Astrocyte (in vitro differentiated cells and primary cell): ENCODE results near the gene GLB1L2. TPM values are rescaled to one million over a fixed set of nuclear protein-coding genes. Genes with fewer than 3 reads are reported as not detected.

Experiments
- DNase-seq: peaks from one replicate; pipeline ENCODE4 v3.0.0-alpha.2; 2010; ENCODE audit warnings: low read depth
- FAIRE-seq: peaks from 2 replicates; lab custom pipeline; 2011; peaks lifted over from hg19 to GRCh38; lab: Jason Lieb, UNC
- H2AFZ ChIP-seq: 2 replicates; pipeline ENCODE4 v1.6.0; 2012; ENCODE audit warnings: low read depth, low read length, inconsistent platforms
- H3K27ac ChIP-seq: 2 replicates; pipeline ENCODE4 v1.5.1; 2011; ENCODE audit warnings: low read depth, low read length, inconsistent platforms
- H3K27me3 ChIP-seq: 2 replicates; pipeline ENCODE4 v1.6.0; 2011; ENCODE audit warnings: low read length, inconsistent platforms; ENCODE audit not compliant: insufficient read depth
- H3K36me3 ChIP-seq: 2 replicates; pipeline ENCODE4 v1.5.1; 2011; ENCODE audit warnings: low read length, inconsistent platforms; ENCODE audit not compliant: insufficient read depth
- H3K4me1 ChIP-seq: 2 replicates; pipeline ENCODE4 v1.5.1; 2011; ENCODE audit warnings: low read length, inconsistent platforms; ENCODE audit not compliant: insufficient read depth
- H3K4me2 ChIP-seq: 2 replicates; pipeline ENCODE4 v1.6.0; 2012; ENCODE audit warnings: low read length, inconsistent platforms
- H3K4me3 ChIP-seq: 2 replicates; pipeline ENCODE4 v1.5.1; 2011; ENCODE audit warnings: low read depth, mild to moderate bottlenecking, low read length, inconsistent platforms; ENCODE audit not compliant: insufficient read depth
- H3K79me2 ChIP-seq: 2 replicates; pipeline ENCODE4 v1.6.0; 2012; ENCODE audit warnings: mild to moderate bottlenecking, low read length, inconsistent platforms; ENCODE audit not compliant: insufficient read depth
- H3K9ac ChIP-seq: 2 replicates; pipeline ENCODE4 v1.6.0; 2012; ENCODE audit warnings: mild to moderate bottlenecking, low read length, inconsistent platforms
- H3K9me3 ChIP-seq: 2 replicates; pipeline ENCODE4 v1.5.1; 2012; ENCODE audit warnings: low read depth, mild to moderate bottlenecking, low read length, inconsistent platforms; ENCODE audit not compliant: insufficient read depth
- H4K20me1 ChIP-seq: 2 replicates; pipeline ENCODE4 v1.6.0; 2012; ENCODE audit warnings: low read length, inconsistent platforms; ENCODE audit not compliant: insufficient read depth
- H3K27ac Mint-ChIP-seq: one replicate; pipeline ENCODE4 v1.8.0; 2021; ENCODE audit warnings: mild to moderate bottlenecking, mixed read lengths; ENCODE audit not compliant: unreplicated experiment
- H3K27me3 Mint-ChIP-seq: one replicate; pipeline ENCODE4 v1.8.0; 2021; ENCODE audit warnings: low read depth, mixed read lengths; ENCODE audit not compliant: unreplicated experiment
- H3K36me3 Mint-ChIP-seq: one replicate; pipeline ENCODE4 v1.8.0; 2021; ENCODE audit warnings: low read depth, mixed read lengths; ENCODE audit not compliant: unreplicated experiment
- H3K4me1 Mint-ChIP-seq: one replicate; pipeline ENCODE4 v1.8.0; 2021; ENCODE audit warnings: low read depth, mixed read lengths; ENCODE audit not compliant: unreplicated experiment
- H3K4me3 Mint-ChIP-seq: one replicate; pipeline ENCODE4 v1.8.0; 2021; ENCODE audit warnings: mild to moderate bottlenecking, moderate library complexity, mixed read lengths; ENCODE audit not compliant: unreplicated experiment
- H3K9me3 Mint-ChIP-seq: one replicate; pipeline ENCODE4 v1.8.0; 2021; ENCODE audit warnings: mild to moderate bottlenecking, mixed read lengths; ENCODE audit not compliant: unreplicated experiment
- EZH2 ChIP-seq: IDR thresholded peaks from 2 replicates; pipeline ENCODE4 v1.6.1; 2012; ENCODE audit warnings: mild to moderate bottlenecking, low read length, inconsistent platforms; ENCODE audit not compliant: insufficient read depth
- total RNA-seq: library from RNA; stranded (reverse); gene quantifications from 2 replicates; pipeline ENCODE4 v1.2.1, GENCODE V29; 2021
- TF ChIP-seq, protein P1 (sequence below): IDR thresholded peaks from 2 replicates; pipeline ENCODE4 v1.5.1; 2011; ENCODE audit warnings: low read depth, mild to moderate bottlenecking, inconsistent platforms, low read length, moderate library complexity; ENCODE audit not compliant: insufficient read depth

GLB1L2 gene
- total RNA-seq, 1 donor from 2014 or later = 2.8 TPM

GRCh38 chr11:134380785-134381184 lies 49.0 kb downstream of the GLB1L2 start:
- no peak overlapping the region for H3K4me2 ChIP-seq
- FAIRE-seq = no peak
- peaks cover 35% of the 10 kb centered on the region for H3K27me3 Mint-ChIP-seq
- no peak overlapping the region for H3K27ac Mint-ChIP-seq
- H3K27ac ChIP-seq = no peak overlapping the region
- no peaks in the 10 kb centered on the region for H3K9me3 Mint-ChIP-seq
- H3K27me3 ChIP-seq = no peaks in the 10 kb centered on the region
- DNase-seq = no peak
- H3K36me3 Mint-ChIP-seq = no peaks in the 10 kb centered on the region
- no peak overlapping the region for H3K9ac ChIP-seq
- TF ChIP-seq EZH2 = no peak
- TF ChIP-seq, protein P1, sequence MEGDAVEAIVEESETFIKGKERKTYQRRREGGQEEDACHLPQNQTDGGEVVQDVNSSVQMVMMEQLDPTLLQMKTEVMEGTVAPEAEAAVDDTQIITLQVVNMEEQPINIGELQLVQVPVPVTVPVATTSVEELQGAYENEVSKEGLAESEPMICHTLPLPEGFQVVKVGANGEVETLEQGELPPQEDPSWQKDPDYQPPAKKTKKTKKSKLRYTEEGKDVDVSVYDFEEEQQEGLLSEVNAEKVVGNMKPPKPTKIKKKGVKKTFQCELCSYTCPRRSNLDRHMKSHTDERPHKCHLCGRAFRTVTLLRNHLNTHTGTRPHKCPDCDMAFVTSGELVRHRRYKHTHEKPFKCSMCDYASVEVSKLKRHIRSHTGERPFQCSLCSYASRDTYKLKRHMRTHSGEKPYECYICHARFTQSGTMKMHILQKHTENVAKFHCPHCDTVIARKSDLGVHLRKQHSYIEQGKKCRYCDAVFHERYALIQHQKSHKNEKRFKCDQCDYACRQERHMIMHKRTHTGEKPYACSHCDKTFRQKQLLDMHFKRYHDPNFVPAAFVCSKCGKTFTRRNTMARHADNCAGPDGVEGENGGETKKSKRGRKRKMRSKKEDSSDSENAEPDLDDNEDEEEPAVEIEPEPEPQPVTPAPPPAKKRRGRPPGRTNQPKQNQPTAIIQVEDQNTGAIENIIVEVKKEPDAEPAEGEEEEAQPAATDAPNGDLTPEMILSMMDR = no peak
- H3K36me3 ChIP-seq = no peaks in the 10 kb centered on the region
- no peaks in the 10 kb centered on the region for H3K4me1 Mint-ChIP-seq
- no peak overlapping the region for H3K4me3 ChIP-seq
- peaks cover 2% of the 10 kb centered on the region for H3K9me3 ChIP-seq
- H3K79me2 ChIP-seq = no peaks in the 10 kb centered on the region
- H3K4me1 ChIP-seq = no peaks in the 10 kb centered on the region
- H4K20me1 ChIP-seq = no peaks in the 10 kb centered on the region
- H3K4me3 Mint-ChIP-seq = no peak overlapping the region
- H2AFZ ChIP-seq = no peak overlapping the region

DNA sequence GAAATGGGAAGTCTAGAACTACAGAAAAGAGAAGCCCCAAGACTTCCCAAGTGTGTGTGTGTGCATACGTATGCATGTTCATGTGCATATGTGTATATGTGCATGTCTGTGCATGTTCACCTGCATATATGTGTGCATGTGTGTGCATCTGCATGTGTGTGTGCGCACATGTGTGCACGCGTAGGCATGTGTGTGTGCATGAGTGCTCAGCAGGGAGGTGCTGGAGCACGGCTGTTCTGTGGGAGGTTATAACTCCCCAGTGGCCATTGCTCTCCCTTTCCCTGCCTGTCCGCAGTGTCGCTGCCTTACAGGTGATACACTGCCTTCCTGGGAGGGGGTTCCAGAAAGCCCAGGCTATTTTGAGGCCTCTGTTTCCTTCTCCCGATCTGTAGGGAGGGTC lies 50.5 kb downstream of the GLB1L2 start:
- no peak overlapping the region for H3K27ac ChIP-seq
- TF ChIP-seq, protein P1 = no peak
- TF ChIP-seq EZH2 = no peak
- no peaks in the 10 kb centered on the region for H3K79me2 ChIP-seq
- no peaks in the 10 kb centered on the region for H3K36me3 ChIP-seq
- no peak overlapping the region for H3K4me2 ChIP-seq
- H3K27me3 ChIP-seq = no peaks in the 10 kb centered on the region
- no peak overlapping the region for H2AFZ ChIP-seq
- peaks cover 42% of the 10 kb centered on the region for H3K27me3 Mint-ChIP-seq
- H3K9ac ChIP-seq = no peak overlapping the region
- H3K4me3 Mint-ChIP-seq = no peak overlapping the region
- H3K4me3 ChIP-seq = no peak overlapping the region
- H3K4me1 ChIP-seq = no peaks in the 10 kb centered on the region
- H4K20me1 ChIP-seq = no peaks in the 10 kb centered on the region
- H3K27ac Mint-ChIP-seq = no peak overlapping the region
- no peaks in the 10 kb centered on the region for H3K9me3 Mint-ChIP-seq
- no peaks in the 10 kb centered on the region for H3K36me3 Mint-ChIP-seq
- H3K9me3 ChIP-seq = peaks cover 2% of the 10 kb centered on the region
- no peak for DNase-seq
- FAIRE-seq = no peak
- H3K4me1 Mint-ChIP-seq = no peaks in the 10 kb centered on the region

- Histone ChIP-seq H3K27ac (no peak overlapping the region), H4K20me1 (no peaks in the 10 kb centered on the region), H3K4me2 (no peak overlapping the region), H3K79me2 (no peaks in the 10 kb centered on the region), H3K4me1 (no peaks in the 10 kb centered on the region), H3K9ac (no peak overlapping the region), H3K27me3 (no peaks in the 10 kb centered on the region), H2AFZ (no peak overlapping the region), H3K36me3 (no peaks in the 10 kb centered on the region), H3K4me3 (no peak overlapping the region), H3K9me3 (peaks cover 2% of the 10 kb centered on the region)
- no peaks in the 10 kb centered on the region for H3K4me1 Mint-ChIP-seq
- H3K27ac Mint-ChIP-seq = no peak overlapping the region
- FAIRE-seq (no peak), DNase-seq (no peak)
- TF ChIP-seq, protein P1 = no peak
- no peak for TF ChIP-seq EZH2
- peaks cover 40% of the 10 kb centered on the region for H3K27me3 Mint-ChIP-seq
- no peaks in the 10 kb centered on the region for H3K36me3 Mint-ChIP-seq
- H3K9me3 Mint-ChIP-seq = no peaks in the 10 kb centered on the region
- no peak overlapping the region for H3K4me3 Mint-ChIP-seq
Measured at GRCh38 chr11:134382830-134383229, 51.0 kb downstream of the GLB1L2 start.
